Activated CD4-positive, alpha-beta T cell treated with anti-CD3 and anti-CD28 coated beads, Interleukin-2, amount 10 ng/mL, durations not matched to agents 24 days and 14 days (primary cell): ENCODE results near the gene CCDC175. TPM values are rescaled to one million over a fixed set of nuclear protein-coding genes. Genes with fewer than 3 reads are reported as not detected.

Experiments
- DNase-seq: peaks from one replicate; pipeline ENCODE4 v3.0.0; 2022
- H3K27ac Mint-ChIP-seq: one replicate; pipeline ENCODE4 v1.8.0; 2022; ENCODE audit warnings: mild to moderate bottlenecking, mixed read lengths
- H3K27me3 Mint-ChIP-seq: one replicate; pipeline ENCODE4 v1.8.0; 2022; ENCODE audit warnings: mixed read lengths
- H3K36me3 Mint-ChIP-seq: one replicate; pipeline ENCODE4 v1.8.0; 2022; ENCODE audit warnings: low read depth, mild to moderate bottlenecking, mixed read lengths
- H3K4me1 Mint-ChIP-seq: one replicate; pipeline ENCODE4 v1.8.0; 2021; ENCODE audit warnings: mixed read lengths
- H3K4me3 Mint-ChIP-seq: one replicate; pipeline ENCODE4 v1.8.0; 2022; ENCODE audit warnings: mild to moderate bottlenecking, moderate library complexity, mixed read lengths
- H3K9me3 Mint-ChIP-seq: one replicate; pipeline ENCODE4 v1.8.0; 2021; ENCODE audit warnings: mixed read lengths
- intact Hi-C: fragments of 100-400 bp; cut with micrococcal nuclease; formaldehyde crosslinking; loops from one replicate; pipeline ENCODE4 v1.15.1; 2023
- total RNA-seq: library from RNA; stranded (reverse); gene quantifications from 2 replicates; pipeline ENCODE4 v1.2.3, GENCODE V29; 2022

CCDC175 gene
- total RNA-seq, 1 donor from 2014 or later, result not detected

GRCh38 chr14:59580911-59581310 is 4.3 kb upstream of the CCDC175 start:
- H3K9me3 Mint-ChIP-seq, result no peaks in the 10 kb centered on the region
- H3K4me1 Mint-ChIP-seq, result peaks cover 5% of the 10 kb centered on the region

GRCh38 chr14:59570122-59570521 is 6.5 kb downstream of the CCDC175 start:
- no peaks in the 10 kb centered on the region for H3K36me3 Mint-ChIP-seq
- no peaks in the 10 kb centered on the region for H3K9me3 Mint-ChIP-seq
- H3K27ac Mint-ChIP-seq, result no peak overlapping the region
- peaks cover 39% of the 10 kb centered on the region for H3K27me3 Mint-ChIP-seq
- H3K4me3 Mint-ChIP-seq, result no peak overlapping the region
- DNase-seq, result no peak
- intact Hi-C loops, result no loop called here
- H3K4me1 Mint-ChIP-seq, result no peaks in the 10 kb centered on the region

More at GRCh38 chr14:59580911-59581310, 4.3 kb upstream of the CCDC175 start:
- H3K27me3 Mint-ChIP-seq, result peaks cover 9% of the 10 kb centered on the region
- no peak overlapping the region for H3K4me3 Mint-ChIP-seq
- no peak overlapping the region for H3K27ac Mint-ChIP-seq
- no peak for DNase-seq
- no peaks in the 10 kb centered on the region for H3K36me3 Mint-ChIP-seq
- intact Hi-C loops, result loop anchor here (10.0 kb wide), 1 partner anchor 604 kb away; no protein-coding TSS in a partner anchor

GRCh38 chr14:59566725-59567124 is 9.9 kb downstream of the CCDC175 start:
- no peak overlapping the region for H3K27ac Mint-ChIP-seq
- H3K27me3 Mint-ChIP-seq, result peaks cover 28% of the 10 kb centered on the region
- H3K36me3 Mint-ChIP-seq, result no peaks in the 10 kb centered on the region
- H3K9me3 Mint-ChIP-seq, result no peaks in the 10 kb centered on the region
- no peaks in the 10 kb centered on the region for H3K4me1 Mint-ChIP-seq
- H3K4me3 Mint-ChIP-seq, result no peak overlapping the region
- no peak for DNase-seq
- intact Hi-C loops, result no loop called here

GRCh38 chr14:59566296-59566695 is 10.3 kb downstream of the CCDC175 start:
- Mint-ChIP-seq H3K27me3 (peaks cover 25% of the 10 kb centered on the region), H3K36me3 (no peaks in the 10 kb centered on the region), H3K9me3 (no peaks in the 10 kb centered on the region), H3K27ac (no peak overlapping the region), H3K4me3 (no peak overlapping the region), H3K4me1 (no peaks in the 10 kb centered on the region)
- intact Hi-C loops, result no loop called here
- no peak for DNase-seq

- Mint-ChIP-seq H3K4me1 (no peaks in the 10 kb centered on the region), H3K9me3 (no peaks in the 10 kb centered on the region), H3K27me3 (peaks cover 23% of the 10 kb centered on the region), H3K4me3 (no peak overlapping the region), H3K36me3 (no peaks in the 10 kb centered on the region), H3K27ac (no peak overlapping the region)
- intact Hi-C loops, result no loop called here
- DNase-seq, result no peak
Measured at GRCh38 chr14:59565087-59565486, 11.5 kb downstream of the CCDC175 start.

GRCh38 chr14:59564366-59564765 is 12.2 kb downstream of the CCDC175 start:
- H3K9me3 Mint-ChIP-seq, result no peaks in the 10 kb centered on the region
- H3K27ac Mint-ChIP-seq, result no peak overlapping the region
- H3K36me3 Mint-ChIP-seq, result no peaks in the 10 kb centered on the region
- intact Hi-C loops, result no loop called here
- H3K4me3 Mint-ChIP-seq, result no peak overlapping the region
- DNase-seq, result no peak
- H3K27me3 Mint-ChIP-seq, result peaks cover 21% of the 10 kb centered on the region
- H3K4me1 Mint-ChIP-seq, result no peaks in the 10 kb centered on the region

GRCh38 chr14:59547310-59547709 is 29.3 kb downstream of the CCDC175 start:
- Mint-ChIP-seq H3K36me3 (no peaks in the 10 kb centered on the region), H3K9me3 (no peaks in the 10 kb centered on the region), H3K27ac (no peak overlapping the region), H3K4me3 (no peak overlapping the region), H3K4me1 (no peaks in the 10 kb centered on the region), H3K27me3 (peaks cover 11% of the 10 kb centered on the region)
- intact Hi-C loops, result no loop called here
- DNase-seq, result no peak

GRCh38 chr14:59543873-59544272 is 32.7 kb downstream of the CCDC175 start:
- Mint-ChIP-seq H3K4me3 (no peak overlapping the region), H3K9me3 (no peaks in the 10 kb centered on the region), H3K4me1 (no peaks in the 10 kb centered on the region), H3K27ac (no peak overlapping the region), H3K36me3 (no peaks in the 10 kb centered on the region), H3K27me3 (peaks cover 15% of the 10 kb centered on the region)
- peak; percentile 18 for DNase-seq
- intact Hi-C loops, result no loop called here

- DNase-seq, result no peak
- peaks cover 7% of the 10 kb centered on the region for H3K27me3 Mint-ChIP-seq
- intact Hi-C loops, result no loop called here
- no peaks in the 10 kb centered on the region for H3K9me3 Mint-ChIP-seq
- no peak overlapping the region for H3K27ac Mint-ChIP-seq
- no peak overlapping the region for H3K4me3 Mint-ChIP-seq
- H3K4me1 Mint-ChIP-seq, result no peaks in the 10 kb centered on the region
- no peaks in the 10 kb centered on the region for H3K36me3 Mint-ChIP-seq
Measured at GRCh38 chr14:59541731-59542130, 34.9 kb downstream of the CCDC175 start.

GRCh38 chr14:59540852-59541251 is 35.8 kb downstream of the CCDC175 start:
- Mint-ChIP-seq H3K9me3 (no peaks in the 10 kb centered on the region), H3K27ac (no peak overlapping the region), H3K4me3 (no peak overlapping the region), H3K36me3 (no peaks in the 10 kb centered on the region), H3K4me1 (no peaks in the 10 kb centered on the region), H3K27me3 (peaks cover 7% of the 10 kb centered on the region)
- intact Hi-C loops, result no loop called here
- DNase-seq, result no peak

- Mint-ChIP-seq H3K36me3 (no peaks in the 10 kb centered on the region), H3K4me1 (no peaks in the 10 kb centered on the region), H3K4me3 (no peak overlapping the region), H3K27ac (no peak overlapping the region), H3K9me3 (no peaks in the 10 kb centered on the region), H3K27me3 (peaks cover 6% of the 10 kb centered on the region)
- intact Hi-C loops, result no loop called here
- DNase-seq, result no peak
Measured at GRCh38 chr14:59538936-59539335, 37.7 kb downstream of the CCDC175 start.

- intact Hi-C loops, result no loop called here
- DNase-seq, result no peak
- H3K4me1 Mint-ChIP-seq, result no peaks in the 10 kb centered on the region
- no peaks in the 10 kb centered on the region for H3K9me3 Mint-ChIP-seq
- H3K27me3 Mint-ChIP-seq, result peaks cover 5% of the 10 kb centered on the region
- H3K36me3 Mint-ChIP-seq, result no peaks in the 10 kb centered on the region
- no peak overlapping the region for H3K4me3 Mint-ChIP-seq
- H3K27ac Mint-ChIP-seq, result no peak overlapping the region
Measured at GRCh38 chr14:59537476-59537875, 39.1 kb downstream of the CCDC175 start.

- Mint-ChIP-seq H3K9me3 (no peaks in the 10 kb centered on the region), H3K36me3 (no peaks in the 10 kb centered on the region), H3K4me3 (no peak overlapping the region), H3K27me3 (peaks cover 4% of the 10 kb centered on the region), H3K27ac (no peak overlapping the region), H3K4me1 (no peaks in the 10 kb centered on the region)
- intact Hi-C loops, result no loop called here
- DNase-seq, result no peak
Measured at GRCh38 chr14:59534361-59534987, 42.1 kb downstream of the CCDC175 start.

GRCh38 chr14:59532419-59532818 is 44.2 kb downstream of the CCDC175 start:
- Mint-ChIP-seq H3K4me1 (no peaks in the 10 kb centered on the region), H3K9me3 (no peaks in the 10 kb centered on the region), H3K27me3 (peaks cover 13% of the 10 kb centered on the region), H3K36me3 (no peaks in the 10 kb centered on the region), H3K27ac (no peak overlapping the region), H3K4me3 (no peak overlapping the region)
- intact Hi-C loops, result no loop called here
- no peak for DNase-seq

GRCh38 chr14:59530349-59530748 is 46.3 kb downstream of the CCDC175 start:
- intact Hi-C loops, result no loop called here
- H3K27ac Mint-ChIP-seq, result no peak overlapping the region
- no peaks in the 10 kb centered on the region for H3K36me3 Mint-ChIP-seq
- no peak for DNase-seq
- no peak overlapping the region for H3K4me3 Mint-ChIP-seq
- peaks cover 15% of the 10 kb centered on the region for H3K27me3 Mint-ChIP-seq
- H3K4me1 Mint-ChIP-seq, result no peaks in the 10 kb centered on the region
- H3K9me3 Mint-ChIP-seq, result no peaks in the 10 kb centered on the region
